Heart right ventricle (tissue), 16 donors: ENCODE results near the gene DDX51. TPM values are rescaled to one million over a fixed set of nuclear protein-coding genes. Genes with fewer than 3 reads are reported as not detected.

Source experiments
- ATAC-seq, 8 donors: fragments of 200-7000 bp; cut with Tn5 transposase; one replicate each; pipeline ENCODE4 v1.9.1; 2020; ENCODE audit warnings: mild to moderate bottlenecking in 8 of 8, moderate library complexity in 8 of 8, moderate number of reproducible peaks in 1 of 8
- DNase-seq, 2 donors: peaks; one replicate each; pipeline ENCODE4 v3.0.0-alpha.2; 2020
- H3K27ac ChIP-seq, 10 donors: fragments of 200-600 bp; sonication (generic) in 2 of 10; one replicate each; pipeline versions ENCODE4 v1.5.0 to v1.8.0; 2020 to 2022; ENCODE audit warnings: mild to moderate bottlenecking in 3 of 10
- H3K27me3 ChIP-seq, 7 donors: fragments of 200-600 bp; one replicate each; pipeline ENCODE4 v1.8.0; 2021 to 2022; ENCODE audit warnings: mild to moderate bottlenecking in 2 of 7
- H3K36me3 ChIP-seq, 9 donors: fragments of 200-600 bp; sonication (generic) in 1 of 9; one replicate each; pipeline versions ENCODE4 v1.5.0 to v1.8.0; 2020 to 2022; ENCODE audit warnings: mild to moderate bottlenecking in 2 of 9
- H3K4me1 ChIP-seq, 9 donors: fragments of 200-600 bp; sonication (generic) in 1 of 9; one replicate each; pipeline versions ENCODE4 v1.5.0 to v1.8.0; 2020 to 2022; ENCODE audit warnings: mild to moderate bottlenecking in 4 of 9
- H3K4me3 ChIP-seq, 10 donors: fragments of 200-600 bp; sonication (generic) in 2 of 10; one replicate each; pipeline versions ENCODE4 v1.5.0 to v1.8.0; 2020 to 2022; ENCODE audit warnings: mild to moderate bottlenecking in 7 of 10, moderate library complexity in 2 of 10
- H3K9me3 ChIP-seq, 11 donors: fragments of 200-600 bp in 10 of 11; sonication (generic) in 2 of 11; one replicate each; pipeline versions ENCODE4 v1.5.0 to v1.8.0; 2013 to 2022; ENCODE audit warnings: mild to moderate bottlenecking in 2 of 11, control low read depth in 1 of 11, moderate library complexity in 1 of 11
- CTCF ChIP-seq, 9 donors: fragments of 200-600 bp; sonication (generic) in 2 of 9; IDR thresholded peaks; one replicate each; pipeline versions ENCODE4 v1.5.0 to v1.8.0; 2021 to 2022; ENCODE audit warnings: antibody characterized with exemption in 9 of 9, mild to moderate bottlenecking in 5 of 9, moderate library complexity in 1 of 9
- WGBS, 2 donors: extraction: QIAGEN DNeasy Blood & Tissue Kit; methylation state at CpG; one replicate each; pipeline ENCODE4 v1.1.7; 2013; ENCODE audit warnings: inconsistent platforms in 1 of 2; 5-methylcytosine and 5-hydroxymethylcytosine counted together
- intact Hi-C, 10 donors: fragments of 100-400 bp; cut with DNase I; formaldehyde crosslinking; loops; one replicate each; pipeline versions ENCODE4 v1.11.1 to v1.14.2; 2022
- polyA plus RNA-seq, 2 donors: library from polyadenylated mRNA; stranded (reverse); fragments of 200-250 nt; gene quantifications; one replicate each; pipeline ENCODE4 v1.2.3, GENCODE V29; 2013
- total RNA-seq, 10 donors: library from RNA; stranded (reverse); fragmentation: NEBNext Ultra II Directional in 3 of 10; extraction: Animal tissue kit (Norgen Biotek cat#: 25700) in 3 of 10; gene quantifications; one replicate each; pipeline versions ENCODE4 v1.2.1 to v1.2.4, GENCODE V29; 2021 to 2023
- donor health status: Arrhythmogenic right ventricular cardiomyopathy.
- donor health status: ischemic (EF 13 %, LVEDD 7.1; RV severe dilation, severe dysfunction).
- donor health status: healthy with polysubstance abuse.
- donor health status: DM: no; HTN: yes; CAD: no.
- donor health status: DM: no; HTN: no; CAD: no.
- donor health status: ischemic (EF 25% LVEDD 6.9; RV normal size, moderate dysfunction).
- donor health status: ischemic (EF 25% LVEDD 5.7; RV mildly dilated, moderate dysfunction).
- donor health status: healthy.
- donor health status: DM: yes; HTN: yes; CAD: no.
- donor health status: Ischemic cardiomyopathy.
- donor health status: ischemic (EF 35%, LVEDD 5.7; RV mildly dilated, moderate dysfunction).
- donor health status: nonischemic (EF 11% LVEDD 7.7; RV severe dilation, severe dysfunction).
- donor health status: DM: yes; HTN: yes; CAD: no.
- donor health status: PGD.
- donor health status: ischemic (EF 29% LVEDD 5.4; RV normal size, mild dysfunction).
- donor health status: nonischemic (EF 23%, LVEDD 6.1; RV moderate dilation, normal function).

DDX51 gene
- total and polyA plus RNA-seq, 12 donors = 7.2 to 19.9 (median 8.8) TPM

- Histone ChIP-seq H3K4me1 (peaks cover 0 to 9% (median 6%) of the 10 kb centered on the region in 9 donors), H3K9me3 (no peaks in the 10 kb centered on the region), H3K36me3 (peaks cover 0 to 22% (median 0%) of the 10 kb centered on the region in 9 donors), H3K4me3 (peak overlapping the region in 7 of 10 donors; percentile 3 to 47 (median 38)), H3K27ac (no peak overlapping the region), H3K27me3 (no peaks in the 10 kb centered on the region)
- WGBS, 2 donors = 67 to 76% methylated on average over 21 of the region's 21 CpGs
- ATAC-seq = peak in 4 of 8 donors; percentile 3 to 45 (median 22)
- DNase-seq = peak in 1 of 2 donors; percentile 14
- intact Hi-C loops = loop anchor here (2.0 to 10.0 kb wide), 8 partner anchors 60 to 463 kb away; partner anchors contain the start of genes P2RX2 (in 9 of the 10) and LRCOL1 (in 7 of the 10)
- no peak for TF ChIP-seq CTCF (IDR thresholded peaks at IDR 0.05)
Measured at GRCh38 chr12:132154341-132154761, 10.2 kb upstream of the DDX51 start.

- WGBS, 2 donors = 36% methylated on average over 41 of the region's 41 CpGs
- DNase-seq (peak; percentile 42 to 63), ATAC-seq (peak; percentile 88 to 95 (median 93))
- Histone ChIP-seq H3K4me1 (peaks cover 0 to 9% (median 6%) of the 10 kb centered on the region in 9 donors), H3K36me3 (peaks cover 0 to 20% (median 0%) of the 10 kb centered on the region in 9 donors), H3K27me3 (no peaks in the 10 kb centered on the region), H3K9me3 (no peaks in the 10 kb centered on the region), H3K27ac (no peak overlapping the region), H3K4me3 (peak overlapping the region in 7 of 10 donors; percentile 3 to 47 (median 38))
- TF ChIP-seq CTCF (IDR thresholded peaks at IDR 0.05) = peak; percentile 88 to 96 (median 93)
- intact Hi-C loops = loop anchor here (2.0 to 10.0 kb wide), 8 partner anchors 61 to 464 kb away; partner anchors contain the start of genes P2RX2 (in 9 of the 10) and LRCOL1 (in 7 of the 10)
Measured at GRCh38 chr12:132153501-132154340, 9.6 kb upstream of the DDX51 start.

GRCh38 chr12:132152953-132153352 is 8.8 kb upstream of the DDX51 start:
- 91 to 92% methylated on average over 19 to 20 of the region's 20 CpGs for WGBS, 2 donors
- Histone ChIP-seq H3K27me3 (no peaks in the 10 kb centered on the region), H3K9me3 (no peaks in the 10 kb centered on the region), H3K4me3 (no peak overlapping the region), H3K36me3 (peaks cover 0 to 27% (median 0%) of the 10 kb centered on the region in 9 donors), H3K27ac (no peak overlapping the region), H3K4me1 (peaks cover 0 to 9% (median 6%) of the 10 kb centered on the region in 9 donors)
- TF ChIP-seq CTCF (IDR thresholded peaks at IDR 0.05) = no peak
- intact Hi-C loops = loop anchor here (5.0 to 10.0 kb wide), 6 partner anchors 62 to 464 kb away; partner anchors contain the start of genes P2RX2 (in 9 of the 10) and LRCOL1 (in 7 of the 10)
- ATAC-seq = no peak
- DNase-seq = peak in 1 of 2 donors; percentile 10

GRCh38 chr12:132152411-132152821 is 8.3 kb upstream of the DDX51 start:
- Histone ChIP-seq H3K27me3 (no peaks in the 10 kb centered on the region), H3K9me3 (no peaks in the 10 kb centered on the region), H3K4me1 (peaks cover 0 to 9% (median 6%) of the 10 kb centered on the region in 9 donors), H3K36me3 (peaks cover 0 to 32% (median 0%) of the 10 kb centered on the region in 9 donors), H3K4me3 (no peak overlapping the region), H3K27ac (no peak overlapping the region)
- TF ChIP-seq CTCF (IDR thresholded peaks at IDR 0.05) = no peak
- 93 to 96% methylated on average over 8 to 9 of the region's 9 CpGs for WGBS, 2 donors
- DNase-seq (peak in 1 of 2 donors; percentile 7), ATAC-seq (no peak)
- intact Hi-C loops = loop anchor here (5.0 to 10.0 kb wide), 6 partner anchors 62 to 465 kb away; partner anchors contain the start of genes P2RX2 (in 9 of the 10) and LRCOL1 (in 7 of the 10)
